Sigmoid colon (tissue), 7 donors: ENCODE data around the gene ARHGAP15. TPM values are rescaled to one million over a fixed set of nuclear protein-coding genes. Genes with fewer than 3 reads are reported as not detected.

ENCODE experiments used
- DNase-seq: peaks from one replicate; pipeline ENCODE4 v3.0.0-alpha.2; 2019
- H3K27ac ChIP-seq, 4 donors: fragments of 200-600 bp; sonication (generic); one replicate each; pipeline ENCODE4 v1.5.1; 2016 to 2019; ENCODE audit warnings: mild to moderate bottlenecking in 1 of 4
- H3K27me3 ChIP-seq, 3 donors: fragments of 200-600 bp; sonication (generic); one replicate each; pipeline ENCODE4 v1.5.1; 2019; ENCODE audit warnings: mild to moderate bottlenecking in 1 of 3
- H3K36me3 ChIP-seq, 4 donors: fragments of 200-600 bp; sonication (generic); one replicate each; pipeline ENCODE4 v1.5.1; 2016 to 2019
- H3K4me1 ChIP-seq, 4 donors: fragments of 200-600 bp; sonication (generic); one replicate each; pipeline ENCODE4 v1.5.1; 2017 to 2019
- H3K4me3 ChIP-seq, 4 donors: fragments of 200-600 bp; sonication (generic); one replicate each; pipeline ENCODE4 v1.5.1; 2017 to 2019; ENCODE audit warnings: mild to moderate bottlenecking in 2 of 4, moderate library complexity in 1 of 4
- H3K9me3 ChIP-seq, 4 donors: fragments of 200-600 bp in 3 of 4; sonication (generic) in 3 of 4; one replicate each; pipeline versions ENCODE4 v1.5.1 to v1.6.1; 2013 to 2019
- CTCF ChIP-seq, 4 experiments: fragments of 450-650 bp in 3 of 4; fragments of 200-600 bp in 1 of 4; IDR thresholded peaks; one replicate each; pipeline ENCODE4 v1.5.1; 2016 to 2019; ENCODE audit warnings: antibody characterized with exemption in 4 of 4, mild to moderate bottlenecking in 3 of 4, moderate library complexity in 2 of 4
- EP300 ChIP-seq, 4 donors: sonication (generic); formaldehyde crosslinking; IDR thresholded peaks; one replicate each; pipeline ENCODE4 v1.6.1; 2017; ENCODE audit warnings: antibody characterized with exemption in 4 of 4
- POLR2A ChIP-seq, 2 donors: fragments of 450-650 bp; IDR thresholded peaks; one replicate each; pipeline ENCODE4 v1.6.1; 2016; ENCODE audit warnings: antibody characterized with exemption in 2 of 2, mild to moderate bottlenecking in 2 of 2, moderate library complexity in 2 of 2
- POLR2AphosphoS5 ChIP-seq, 4 donors: sonication (generic); formaldehyde crosslinking; IDR thresholded peaks; one replicate each; pipeline ENCODE4 v1.6.1; 2017; ENCODE audit warnings: antibody characterized with exemption in 4 of 4
- WGBS, 2 donors: extraction: QIAGEN DNeasy Blood & Tissue Kit; methylation state at CpG; one replicate each; pipeline ENCODE4 v1.1.7; 2013; 5-methylcytosine and 5-hydroxymethylcytosine counted together
- intact Hi-C: fragments of 100-400 bp; cut with DNase I; formaldehyde crosslinking; loops from one replicate; pipeline ENCODE4 v1.15.1; 2023
- polyA plus RNA-seq, 3 donors: library from polyadenylated mRNA; stranded (reverse); fragments of 200-250 nt; gene quantifications; one replicate each; pipeline ENCODE4 v1.2.3, GENCODE V29; 2013
- total RNA-seq, 4 donors: library from RNA; depleted of rRNA; stranded (reverse); fragments of >200 nt; gene quantifications; one replicate each; pipeline ENCODE4 v1.1.0, GENCODE V29; 2016
- donor health status: healthy with polysubstance abuse.
- donor health status: Bipolar disorder and iron deficiency.
- donor health status: healthy.

Gene ARHGAP15
- total and polyA plus RNA-seq, 7 donors = 3.7 to 16.4 (median 6.0) TPM

DNA sequence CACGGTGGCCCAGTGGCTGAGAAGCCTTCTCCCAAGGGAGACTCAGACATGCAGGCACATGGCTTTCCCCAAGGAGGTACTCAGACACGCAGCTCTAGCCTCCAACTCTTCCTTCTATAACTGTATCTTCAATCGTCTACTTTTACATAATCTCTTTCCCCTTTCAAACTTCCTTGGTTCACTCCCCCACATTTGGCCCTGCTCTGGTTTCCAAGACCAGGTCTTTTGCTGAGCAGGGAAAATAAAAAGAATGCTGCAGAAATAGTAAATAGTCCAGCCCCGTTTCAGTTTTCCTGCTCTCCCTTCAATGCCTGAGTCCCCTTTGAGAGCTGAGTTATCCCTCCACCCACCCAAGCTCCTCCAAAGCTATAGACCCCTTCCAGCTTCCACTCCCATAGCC lies 635.0 kb downstream of the ARHGAP15 start:
- H3K27me3 ChIP-seq = no peaks in the 10 kb centered on the region
- DNase-seq = no peak
- no peaks in the 10 kb centered on the region for H3K4me1 ChIP-seq
- no peak overlapping the region for H3K4me3 ChIP-seq
- H3K36me3 ChIP-seq = no peaks in the 10 kb centered on the region
- no peak overlapping the region for H3K27ac ChIP-seq
- 62 to 63% methylated on average over 4 of the region's 4 CpGs for WGBS, 2 donors
- H3K9me3 ChIP-seq = no peaks in the 10 kb centered on the region
- no peak for TF ChIP-seq EP300 (IDR thresholded peaks at IDR 0.05)
- TF ChIP-seq POLR2AphosphoS5 (IDR thresholded peaks at IDR 0.05) = no peak
- TF ChIP-seq CTCF (IDR thresholded peaks at IDR 0.05) = no peak
- no peak for TF ChIP-seq POLR2A (IDR thresholded peaks at IDR 0.05)
- intact Hi-C loops = no loop called here

DNA sequence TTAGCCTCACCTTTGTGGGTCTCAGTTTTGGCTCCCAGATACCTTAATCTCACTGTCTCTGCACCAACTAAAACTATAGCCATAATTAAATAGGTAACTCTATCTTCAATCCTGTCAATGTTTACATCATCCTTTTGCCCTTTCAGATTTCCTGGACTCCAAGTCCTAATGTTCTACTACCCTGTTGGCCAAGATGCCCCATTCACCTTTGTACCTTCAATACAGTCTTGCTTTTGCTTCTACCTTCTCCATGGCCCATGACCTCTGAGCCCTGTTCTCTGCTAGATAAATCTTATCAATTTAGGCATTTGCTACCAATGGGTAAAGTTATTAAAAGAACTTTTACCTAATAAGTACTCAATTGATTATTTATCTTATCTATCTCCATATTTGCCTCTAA lies 635.5 kb downstream of the ARHGAP15 start:
- no peaks in the 10 kb centered on the region for H3K9me3 ChIP-seq
- DNase-seq = no peak
- TF ChIP-seq CTCF (IDR thresholded peaks at IDR 0.05) = no peak
- TF ChIP-seq EP300 (IDR thresholded peaks at IDR 0.05) = no peak
- no peak for TF ChIP-seq POLR2AphosphoS5 (IDR thresholded peaks at IDR 0.05)
- TF ChIP-seq POLR2A (IDR thresholded peaks at IDR 0.05) = no peak
- H3K27me3 ChIP-seq = no peaks in the 10 kb centered on the region
- H3K4me3 ChIP-seq = no peak overlapping the region
- H3K4me1 ChIP-seq = no peaks in the 10 kb centered on the region
- intact Hi-C loops = no loop called here
- H3K36me3 ChIP-seq = no peaks in the 10 kb centered on the region
- no peak overlapping the region for H3K27ac ChIP-seq

- H3K4me1 ChIP-seq = no peaks in the 10 kb centered on the region
- H3K9me3 ChIP-seq = no peaks in the 10 kb centered on the region
- no peaks in the 10 kb centered on the region for H3K27me3 ChIP-seq
- H3K36me3 ChIP-seq = no peaks in the 10 kb centered on the region
- TF ChIP-seq POLR2A (IDR thresholded peaks at IDR 0.05) (no peak), EP300 (IDR thresholded peaks at IDR 0.05) (no peak), CTCF (IDR thresholded peaks at IDR 0.05) (no peak), POLR2AphosphoS5 (IDR thresholded peaks at IDR 0.05) (no peak)
- no peak overlapping the region for H3K27ac ChIP-seq
- DNase-seq = no peak
- intact Hi-C loops = no loop called here
- WGBS, 2 donors = 76 to 88% methylated on average over 1 of the region's 1 CpG
- no peak overlapping the region for H3K4me3 ChIP-seq
These were observed 639.8 kb downstream of the ARHGAP15 start for GRCh38 chr2:143768991-143769390.

GRCh38 chr2:143771939-143772338 lies 642.7 kb downstream of the ARHGAP15 start:
- no peaks in the 10 kb centered on the region for H3K9me3 ChIP-seq
- TF ChIP-seq POLR2AphosphoS5 (IDR thresholded peaks at IDR 0.05) (no peak), CTCF (IDR thresholded peaks at IDR 0.05) (no peak), POLR2A (IDR thresholded peaks at IDR 0.05) (no peak), EP300 (IDR thresholded peaks at IDR 0.05) (no peak)
- H3K27me3 ChIP-seq = no peaks in the 10 kb centered on the region
- H3K4me1 ChIP-seq = no peaks in the 10 kb centered on the region
- intact Hi-C loops = no loop called here
- DNase-seq = no peak
- no peak overlapping the region for H3K4me3 ChIP-seq
- 71 to 72% methylated on average over 6 of the region's 6 CpGs for WGBS, 2 donors
- no peaks in the 10 kb centered on the region for H3K36me3 ChIP-seq
- no peak overlapping the region for H3K27ac ChIP-seq

DNA sequence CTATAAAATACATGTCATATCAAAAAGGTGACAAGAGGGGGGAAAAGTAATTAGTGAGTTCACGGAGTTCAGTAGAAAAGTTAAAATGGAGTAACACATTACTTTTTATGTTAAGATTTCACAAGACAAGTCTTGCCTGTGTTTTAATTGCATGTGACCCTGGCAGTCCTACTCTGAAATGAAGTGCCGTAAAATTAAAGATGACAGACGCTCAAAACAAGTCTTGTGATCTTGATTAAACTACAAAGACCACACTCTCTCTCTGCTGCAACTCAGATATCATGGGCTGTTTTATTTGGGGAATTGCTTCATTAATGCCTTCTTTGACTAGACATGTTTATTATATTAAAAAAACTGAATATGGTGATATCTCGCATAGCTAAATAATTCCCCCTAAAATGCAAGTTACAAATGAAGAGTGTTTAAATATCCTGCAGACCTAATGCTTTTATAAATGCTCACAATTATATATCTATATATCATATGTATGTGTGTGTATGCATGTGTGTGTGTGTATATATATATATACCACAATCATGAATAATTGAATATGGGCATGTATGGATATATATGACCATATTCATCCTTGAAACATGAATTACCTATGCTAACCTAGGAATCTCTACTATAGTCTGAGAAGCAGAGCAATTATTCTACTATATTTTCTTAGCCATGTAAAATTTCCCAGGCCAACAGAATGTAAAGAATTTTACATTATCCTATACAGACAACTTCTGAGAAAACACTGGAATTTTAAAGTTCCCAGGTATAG lies 647.5 kb downstream of the ARHGAP15 start:
- H3K9me3 ChIP-seq = no peaks in the 10 kb centered on the region
- H3K4me3 ChIP-seq = no peak overlapping the region
- no peaks in the 10 kb centered on the region for H3K4me1 ChIP-seq
- intact Hi-C loops = no loop called here
- H3K36me3 ChIP-seq = no peaks in the 10 kb centered on the region
- DNase-seq = no peak
- H3K27ac ChIP-seq = no peak overlapping the region
- no peak for TF ChIP-seq CTCF (IDR thresholded peaks at IDR 0.05)
- H3K27me3 ChIP-seq = no peaks in the 10 kb centered on the region
- 59 to 85% methylated on average over 4 of the region's 4 CpGs for WGBS, 2 donors
